Activated T-helper 2 cell treated with anti-CD3 and anti-CD28 coated beads, Interferon-gamma antibody, Interleukin-2, Interleukin-4, amounts not matched to agents 10 μg/mL and 5 μg/mL and 100 μg/mL, durations not matched to agents 14 hours and 24 hours and 36 hours (primary cell): ENCODE data around the gene TOM1L1. TPM values are rescaled to one million over a fixed set of nuclear protein-coding genes. Genes with fewer than 3 reads are reported as not detected.

Experiments used
- DNase-seq: peaks from one replicate; pipeline ENCODE4 v3.0.0; 2021; ENCODE audit warnings: low spot score
- H3K27ac Mint-ChIP-seq: one replicate; pipeline ENCODE4 v1.8.0; 2021; ENCODE audit warnings: mixed read lengths
- H3K27me3 Mint-ChIP-seq: one replicate; pipeline ENCODE4 v1.8.0; 2021; ENCODE audit warnings: low read depth, mixed read lengths
- H3K36me3 Mint-ChIP-seq: one replicate; pipeline ENCODE4 v1.8.0; 2021; ENCODE audit warnings: low read depth, mixed read lengths
- H3K4me1 Mint-ChIP-seq: one replicate; pipeline ENCODE4 v1.8.0; 2021; ENCODE audit warnings: low read depth, mixed read lengths
- H3K4me3 Mint-ChIP-seq: one replicate; pipeline ENCODE4 v1.8.0; 2021; ENCODE audit warnings: low read depth, mild to moderate bottlenecking, moderate library complexity, mixed read lengths
- H3K9me3 Mint-ChIP-seq: one replicate; pipeline ENCODE4 v1.8.0; 2021; ENCODE audit warnings: mixed read lengths
- intact Hi-C: fragments of 100-400 bp; cut with micrococcal nuclease; formaldehyde crosslinking; loops from one replicate; pipeline ENCODE4 v1.15.1; 2023
- total RNA-seq: library from RNA; stranded (reverse); gene quantifications from 2 replicates; pipeline ENCODE4 v1.2.3, GENCODE V29; 2022

TOM1L1 gene
- total RNA-seq, 1 donor from 2014 or later = 1.2 TPM

- H3K4me1 Mint-ChIP-seq = no peaks in the 10 kb centered on the region
- no peak overlapping the region for H3K27ac Mint-ChIP-seq
- no peak overlapping the region for H3K4me3 Mint-ChIP-seq
- intact Hi-C loops = no loop called here
- H3K36me3 Mint-ChIP-seq = no peaks in the 10 kb centered on the region
- no peak for DNase-seq
- H3K27me3 Mint-ChIP-seq = peaks cover 2% of the 10 kb centered on the region
- H3K9me3 Mint-ChIP-seq = no peaks in the 10 kb centered on the region
These were observed 19.2 kb upstream of the TOM1L1 start for GRCh38 chr17:54881255-54881972.

- peaks cover 2% of the 10 kb centered on the region for H3K27me3 Mint-ChIP-seq
- intact Hi-C loops = no loop called here
- H3K4me1 Mint-ChIP-seq = no peaks in the 10 kb centered on the region
- no peak overlapping the region for H3K4me3 Mint-ChIP-seq
- no peak for DNase-seq
- H3K36me3 Mint-ChIP-seq = no peaks in the 10 kb centered on the region
- no peak overlapping the region for H3K27ac Mint-ChIP-seq
- no peaks in the 10 kb centered on the region for H3K9me3 Mint-ChIP-seq
These were observed 18.3 kb upstream of the TOM1L1 start for GRCh38 chr17:54882371-54882770.

- intact Hi-C loops = no loop called here
- no peaks in the 10 kb centered on the region for H3K9me3 Mint-ChIP-seq
These were observed 17.7 kb upstream of the TOM1L1 start for GRCh38 chr17:54882950-54883349.

GRCh38 chr17:54883939-54884338, 16.7 kb upstream of the TOM1L1 start:
- Mint-ChIP-seq H3K4me1 (no peaks in the 10 kb centered on the region), H3K9me3 (no peaks in the 10 kb centered on the region), H3K27me3 (peaks cover 2% of the 10 kb centered on the region), H3K36me3 (no peaks in the 10 kb centered on the region), H3K4me3 (no peak overlapping the region), H3K27ac (no peak overlapping the region)
- no peak for DNase-seq
- intact Hi-C loops = no loop called here

More at GRCh38 chr17:54882950-54883349, 17.7 kb upstream of the TOM1L1 start:
- Mint-ChIP-seq H3K4me3 (no peak overlapping the region), H3K4me1 (no peaks in the 10 kb centered on the region), H3K27me3 (peaks cover 2% of the 10 kb centered on the region), H3K27ac (no peak overlapping the region), H3K36me3 (no peaks in the 10 kb centered on the region)
- no peak for DNase-seq

GRCh38 chr17:54887787-54888186, 12.9 kb upstream of the TOM1L1 start:
- H3K27me3 Mint-ChIP-seq = peaks cover 2% of the 10 kb centered on the region
- intact Hi-C loops = no loop called here
- no peaks in the 10 kb centered on the region for H3K36me3 Mint-ChIP-seq
- H3K9me3 Mint-ChIP-seq = no peaks in the 10 kb centered on the region
- no peak overlapping the region for H3K4me3 Mint-ChIP-seq
- no peak for DNase-seq
- no peaks in the 10 kb centered on the region for H3K4me1 Mint-ChIP-seq
- no peak overlapping the region for H3K27ac Mint-ChIP-seq

GRCh38 chr17:54888254-54888653, 12.4 kb upstream of the TOM1L1 start:
- H3K27ac Mint-ChIP-seq = no peak overlapping the region
- H3K4me3 Mint-ChIP-seq = no peak overlapping the region

GRCh38 chr17:54888981-54889380, 11.7 kb upstream of the TOM1L1 start:
- H3K27me3 Mint-ChIP-seq = peaks cover 5% of the 10 kb centered on the region
- no peak for DNase-seq
- no peaks in the 10 kb centered on the region for H3K4me1 Mint-ChIP-seq
- intact Hi-C loops = no loop called here
- no peak overlapping the region for H3K27ac Mint-ChIP-seq
- H3K36me3 Mint-ChIP-seq = no peaks in the 10 kb centered on the region
- H3K9me3 Mint-ChIP-seq = no peaks in the 10 kb centered on the region
- no peak overlapping the region for H3K4me3 Mint-ChIP-seq

More at GRCh38 chr17:54888254-54888653, 12.4 kb upstream of the TOM1L1 start:
- DNase-seq = no peak
- H3K9me3 Mint-ChIP-seq = no peaks in the 10 kb centered on the region
- H3K4me1 Mint-ChIP-seq = no peaks in the 10 kb centered on the region
- intact Hi-C loops = no loop called here
- H3K27me3 Mint-ChIP-seq = peaks cover 5% of the 10 kb centered on the region
- no peaks in the 10 kb centered on the region for H3K36me3 Mint-ChIP-seq

GRCh38 chr17:54891176-54891821, 9.4 kb upstream of the TOM1L1 start:
- intact Hi-C loops = no loop called here
- Mint-ChIP-seq H3K4me3 (no peak overlapping the region), H3K4me1 (no peaks in the 10 kb centered on the region), H3K36me3 (no peaks in the 10 kb centered on the region), H3K27ac (no peak overlapping the region), H3K9me3 (no peaks in the 10 kb centered on the region), H3K27me3 (peaks cover 9% of the 10 kb centered on the region)
- DNase-seq = no peak

- Mint-ChIP-seq H3K9me3 (no peaks in the 10 kb centered on the region), H3K4me3 (no peak overlapping the region), H3K27ac (no peak overlapping the region), H3K36me3 (no peaks in the 10 kb centered on the region), H3K27me3 (peaks cover 15% of the 10 kb centered on the region), H3K4me1 (no peaks in the 10 kb centered on the region)
- no peak for DNase-seq
- intact Hi-C loops = no loop called here
These were observed 8.3 kb upstream of the TOM1L1 start for GRCh38 chr17:54892360-54892759.

- no peak overlapping the region for H3K27ac Mint-ChIP-seq
- no peaks in the 10 kb centered on the region for H3K9me3 Mint-ChIP-seq
- H3K27me3 Mint-ChIP-seq = peaks cover 46% of the 10 kb centered on the region
- no peak for DNase-seq
- H3K4me3 Mint-ChIP-seq = no peak overlapping the region
- intact Hi-C loops = no loop called here
- peaks cover 3% of the 10 kb centered on the region for H3K4me1 Mint-ChIP-seq
- H3K36me3 Mint-ChIP-seq = no peaks in the 10 kb centered on the region
These were observed 2.1 kb upstream of the TOM1L1 start for GRCh38 chr17:54898576-54898975.

GRCh38 chr17:54899201-54899600, 1.5 kb upstream of the TOM1L1 start:
- H3K36me3 Mint-ChIP-seq = no peaks in the 10 kb centered on the region
- H3K27ac Mint-ChIP-seq = no peak overlapping the region
- no peak for DNase-seq
- H3K9me3 Mint-ChIP-seq = no peaks in the 10 kb centered on the region
- peaks cover 43% of the 10 kb centered on the region for H3K27me3 Mint-ChIP-seq
- H3K4me1 Mint-ChIP-seq = peaks cover 3% of the 10 kb centered on the region
- intact Hi-C loops = no loop called here
- H3K4me3 Mint-ChIP-seq = no peak overlapping the region

- no peaks in the 10 kb centered on the region for H3K9me3 Mint-ChIP-seq
- DNase-seq = no peak
- intact Hi-C loops = no loop called here
- H3K4me1 Mint-ChIP-seq = peaks cover 3% of the 10 kb centered on the region
- H3K36me3 Mint-ChIP-seq = no peaks in the 10 kb centered on the region
- H3K27me3 Mint-ChIP-seq = peaks cover 43% of the 10 kb centered on the region
- peak overlapping the region; percentile 53 for H3K4me3 Mint-ChIP-seq
- no peak overlapping the region for H3K27ac Mint-ChIP-seq
These were observed 763 bp upstream of the TOM1L1 start for GRCh38 chr17:54899721-54900456.

- peaks cover 3% of the 10 kb centered on the region for H3K4me1 Mint-ChIP-seq
These were observed 674 bp downstream of the TOM1L1 start for GRCh38 chr17:54901230-54901822.

More at GRCh38 chr17:54901230-54901822, 674 bp downstream of the TOM1L1 start:
- peak overlapping the region; percentile 60 for H3K4me3 Mint-ChIP-seq
- H3K9me3 Mint-ChIP-seq = no peaks in the 10 kb centered on the region
- intact Hi-C loops = no loop called here
- H3K27ac Mint-ChIP-seq = no peak overlapping the region
- peaks cover 40% of the 10 kb centered on the region for H3K27me3 Mint-ChIP-seq
- no peak for DNase-seq
- no peaks in the 10 kb centered on the region for H3K36me3 Mint-ChIP-seq
